ENCODE data around the gene JAK3.

DNA sequence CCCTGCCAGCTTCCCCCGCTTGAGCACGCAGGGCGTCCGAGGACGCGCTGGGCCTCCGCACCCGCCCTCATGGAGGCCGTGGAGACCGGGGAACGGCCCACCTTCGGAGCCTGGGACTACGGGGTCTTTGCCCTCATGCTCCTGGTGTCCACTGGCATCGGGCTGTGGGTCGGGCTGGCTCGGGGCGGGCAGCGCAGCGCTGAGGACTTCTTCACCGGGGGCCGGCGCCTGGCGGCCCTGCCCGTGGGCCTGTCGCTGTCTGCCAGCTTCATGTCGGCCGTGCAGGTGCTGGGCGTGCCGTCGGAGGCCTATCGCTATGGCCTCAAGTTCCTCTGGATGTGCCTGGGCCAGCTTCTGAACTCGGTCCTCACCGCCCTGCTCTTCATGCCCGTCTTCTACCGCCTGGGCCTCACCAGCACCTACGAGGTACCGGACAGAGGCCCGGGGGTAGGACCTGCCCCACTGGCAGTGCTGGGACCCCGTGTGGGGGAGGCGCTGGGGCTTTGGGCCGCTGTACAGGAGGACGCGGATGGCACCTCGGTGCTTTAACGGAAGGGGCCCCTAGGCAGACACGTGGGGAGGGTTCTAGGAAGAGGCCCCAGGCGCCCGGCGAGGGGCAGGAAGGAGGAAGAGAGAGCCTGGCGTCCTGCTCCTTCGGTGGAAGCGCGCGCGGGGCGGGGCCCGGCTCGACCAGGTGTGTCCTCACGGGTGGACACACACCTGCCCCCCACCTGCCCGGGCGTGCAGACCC, 24.6 kb upstream of the JAK3 start:
- TF ChIP-seq CTCF (IDR thresholded peaks at IDR 0.05; ENCODE audit: low read depth, low read length, missing input control) (no peak), FOXA2 (IDR thresholded peaks at IDR 0.05) (no peak), YY1 (IDR thresholded peaks at IDR 0.05) (no peak), TAF1 (conservative IDR thresholded peaks at IDR 0.05) (no peak), REST (IDR thresholded peaks at IDR 0.05) (no peak)
